ENCODE results near the gene EMX2. TPM values are rescaled to one million over a fixed set of nuclear protein-coding genes. Genes with fewer than 3 reads are reported as not detected.

The EMX2 gene
- total and polyA plus RNA-seq, 10 of the 15 experiments (the other 5 are each of a cell fraction or from before 2014, with no cell fraction given): 0.12 TPM; not detected in 9

GRCh38 chr10:117511601-117512390 is 30.8 kb upstream of the EMX2 start:
- no TSS peak for BruUV-seq (replicated peaks)
- ChIA-PET RAD21 (ENCODE audit: unreplicated experiment) (interaction anchor here (0.6 to 1.1 kb wide), 3 partner anchors 15 to 89 kb away, joined by 3 read pairs; no protein-coding TSS in a partner anchor), CTCF (interaction anchor here (0.6 kb wide), 1 partner anchor 8 kb away, joined by 3 read pairs; no protein-coding TSS in a partner anchor), POLR2A (interaction anchor here (0.6 kb wide), 1 partner anchor 356 kb away, joined by 5 read pairs; no protein-coding TSS in a partner anchor), SMC1A (ENCODE audit: uncharacterized antibody, unreplicated experiment) (interaction anchor here (0.8 kb wide), 1 partner anchor 15 kb away, joined by 3 read pairs; no protein-coding TSS in a partner anchor)
- Histone ChIP-seq H4K20me1 (ENCODE audit: control insufficient read depth, insufficient read depth) (no peaks in the 10 kb centered on the region), H3K4me2 (ENCODE audit: control insufficient read depth, insufficient read depth) (no peak overlapping the region), H3K27me3 (replicated peaks in 1 of 2; ENCODE audit: control insufficient read depth in 2 of 2, insufficient read depth in 2 of 2, low read length in 1 of 2) (no peaks in the 10 kb centered on the region; a peak in 1 of 4 replicates), H3K9me3 (replicated peaks; ENCODE audit: control insufficient read depth, insufficient read depth, low read length) (no peaks in the 10 kb centered on the region), H3K9ac (ENCODE audit: control insufficient read depth, insufficient read depth, low read length) (no peak overlapping the region), H3K36me3 (ENCODE audit: control insufficient read depth in 2 of 2, insufficient read depth in 2 of 2, low read length in 1 of 2) (no peaks in the 10 kb centered on the region), H3K4me1 (ENCODE audit: control insufficient read depth, insufficient read depth, low read length) (no peaks in the 10 kb centered on the region), H2AFZ (ENCODE audit: control insufficient read depth, low read depth, low read length) (no peak overlapping the region), H3K27ac (ENCODE audit: control insufficient read depth, insufficient read depth) (no peak overlapping the region), H3K79me2 (ENCODE audit: control insufficient read depth, insufficient read depth, low read length) (no peaks in the 10 kb centered on the region), H3K4me3 (no peak overlapping the region)
- ATAC-seq (no peak), FAIRE-seq (no peak), DNase-seq (ENCODE audit: low read depth, low spot score) (no peak)
- in situ Hi-C loops (cut with MboI) (no loop called here), intact Hi-C loops (cut with micrococcal nuclease; ENCODE audit: unreplicated experiment) (no loop called here)
- 40% methylated on average over 17 of the region's 17 CpGs for WGBS (ENCODE audit: insufficient coverage, insufficient replicate concordance, low lambda C conversion rate, missing lambda C conversion rate)
- no peak for TF ChIP-seq RCOR1 (conservative IDR thresholded peaks at IDR 0.05; ENCODE audit: low read depth, low read length)
- no peak for TF ChIP-seq EZH2 (IDR thresholded peaks at IDR 0.05; ENCODE audit: borderline replicate concordance, control insufficient read depth, low read depth, low read length)
- no peak for TF ChIP-seq REST (IDR thresholded peaks at IDR 0.05; ENCODE audit: low read depth, low read length)
- TF ChIP-seq KDM1A (IDR thresholded peaks at IDR 0.05; ENCODE audit: borderline replicate concordance): no peak
- no peak for TF ChIP-seq HDGF (IDR thresholded peaks at IDR 0.05)
- no peak for TF ChIP-seq MEF2A (IDR thresholded peaks at IDR 0.05; ENCODE audit: insufficient read depth, low read depth, low read length)
- no peak for TF ChIP-seq STAT3 (IDR thresholded peaks at IDR 0.05; ENCODE audit: low read depth, low read length)
- TF ChIP-seq BHLHE40 (IDR thresholded peaks at IDR 0.05; ENCODE audit: borderline replicate concordance in 1 of 2, low read depth in 2 of 2, low read length in 1 of 2): no peak
- TF ChIP-seq ZNF274 (IDR thresholded peaks at IDR 0.05; ENCODE audit: insufficient read depth, insufficient read length): no peak
- no peak for TF ChIP-seq LARP7 (IDR thresholded peaks at IDR 0.05)
- no peak for TF ChIP-seq PAX5 (IDR thresholded peaks at IDR 0.05; ENCODE audit: borderline replicate concordance, low read depth, low read length)
- TF ChIP-seq CTCF (IDR thresholded peaks at IDR 0.05 in 2 of 3, conservative IDR thresholded peaks at IDR 0.05 in 1 of 3; ENCODE audit: control insufficient read depth in 2 of 3, extremely low read depth in 1 of 3, insufficient read depth in 1 of 3, low read depth in 3 of 3, low read length in 3 of 3): no peak
- no peak for TF ChIP-seq MYC (IDR thresholded peaks at IDR 0.05; ENCODE audit: insufficient read depth, insufficient read length, insufficient replicate concordance, low read length, severe bottlenecking)
- TF ChIP-seq ZBED1 (IDR thresholded peaks at IDR 0.05; ENCODE audit: borderline replicate concordance): no peak
- TF ChIP-seq HCFC1 (IDR thresholded peaks at IDR 0.05; ENCODE audit: low read length): no peak

All from GM12878 (cell line).